Measurements from ENCODE around the gene EHBP1L1.

Gene EHBP1L1

GRCh38 chr11:65546217-65546958 lies 29.5 kb upstream of the EHBP1L1 start:
- DNase-seq (ENCODE audit: low read depth, low spot score), result no peak

- no peak for DNase-seq (ENCODE audit: low read depth, low spot score)
These were observed 28.3 kb upstream of the EHBP1L1 start for GRCh38 chr11:65547446-65548125.

GRCh38 chr11:65548395-65548794 lies 27.5 kb upstream of the EHBP1L1 start:
- no peak for DNase-seq (ENCODE audit: low read depth, low spot score)

GRCh38 chr11:65549096-65549495 lies 26.8 kb upstream of the EHBP1L1 start:
- no peak for DNase-seq (ENCODE audit: low read depth, low spot score)

GRCh38 chr11:65551572-65552387 lies 24.1 kb upstream of the EHBP1L1 start:
- no peak for DNase-seq (ENCODE audit: low read depth, low spot score)

GRCh38 chr11:65552388-65552951 lies 23.4 kb upstream of the EHBP1L1 start:
- no peak for DNase-seq (ENCODE audit: low read depth, low spot score)

GRCh38 chr11:65553301-65554001 lies 22.4 kb upstream of the EHBP1L1 start:
- DNase-seq (ENCODE audit: low read depth, low spot score), result no peak

GRCh38 chr11:65554057-65554818 lies 21.6 kb upstream of the EHBP1L1 start:
- no peak for DNase-seq (ENCODE audit: low read depth, low spot score)

- no peak for DNase-seq (ENCODE audit: low read depth, low spot score)
These were observed 20.9 kb upstream of the EHBP1L1 start for GRCh38 chr11:65554842-65555430.

GRCh38 chr11:65555693-65556231 lies 20.1 kb upstream of the EHBP1L1 start:
- DNase-seq (ENCODE audit: low read depth, low spot score), result no peak

- no peak for DNase-seq (ENCODE audit: low read depth, low spot score)
These were observed 19.2 kb upstream of the EHBP1L1 start for GRCh38 chr11:65556470-65557279.

GRCh38 chr11:65557280-65558001 lies 18.4 kb upstream of the EHBP1L1 start:
- DNase-seq (ENCODE audit: low read depth, low spot score), result no peak

GRCh38 chr11:65558002-65558929 lies 17.6 kb upstream of the EHBP1L1 start, which contains the start of gene LTBP3:
Gene LTBP3 (minus strand): TSS chr11:65558359. CDS start chr11:65557959, 400 bp downstream.
- no peak for DNase-seq (ENCODE audit: low read depth, low spot score)

- DNase-seq (ENCODE audit: low read depth, low spot score), result no peak
These were observed 16.8 kb upstream of the EHBP1L1 start for GRCh38 chr11:65558930-65559509.

- DNase-seq (ENCODE audit: low read depth, low spot score), result no peak
These were observed 16.3 kb upstream of the EHBP1L1 start for GRCh38 chr11:65559535-65559934.

GRCh38 chr11:65559951-65560537 lies 15.8 kb upstream of the EHBP1L1 start:
- DNase-seq (ENCODE audit: low read depth, low spot score), result no peak

Data from iPS DF 19.7 (cell line).